Large intestine (tissue), 3 donors: ENCODE measurements around the gene TMEM128. TPM values are rescaled to one million over a fixed set of nuclear protein-coding genes. Genes with fewer than 3 reads are reported as not detected.
"Not testable (repeated sequence)": the region's sequence is repeated elsewhere in the genome, so short reads cannot be mapped to it uniquely, and the experiment has no call there.

Experiments
- DNase-seq, 2 donors: peaks; one replicate each; pipeline versions ENCODE4 v3.0.0 to v3.0.0-alpha.2; 2013
- H3K27ac ChIP-seq: one replicate; pipeline ENCODE4 v1.5.1; 2013; ENCODE audit warnings: low read length
- H3K27me3 ChIP-seq: 2 replicates; pipeline ENCODE4 v1.6.1; 2013; ENCODE audit warnings: low read length; ENCODE audit not compliant: control insufficient read depth, insufficient read depth
- H3K36me3 ChIP-seq: 2 replicates; pipeline ENCODE4 v1.6.1; 2013; ENCODE audit warnings: low read length; ENCODE audit not compliant: control insufficient read depth, insufficient read depth
- H3K4me1 ChIP-seq: one replicate; pipeline ENCODE4 v1.6.1; 2013; ENCODE audit warnings: low read length; ENCODE audit not compliant: control insufficient read depth, insufficient read depth
- H3K4me3 ChIP-seq: one replicate; pipeline ENCODE4 v1.5.1; 2013; ENCODE audit warnings: low read length
- H3K9me3 ChIP-seq: one replicate; pipeline ENCODE4 v1.6.1; 2013; ENCODE audit warnings: mild to moderate bottlenecking, low read depth, low read length, moderate library complexity; ENCODE audit not compliant: control insufficient read depth
- WGBS: methylation state at CpG from one replicate; pipeline ENCODE4 v1.1.5; 2013; ENCODE audit warnings: low lambda C conversion rate; ENCODE audit not compliant: insufficient coverage; 5-methylcytosine and 5-hydroxymethylcytosine counted together
- polyA plus RNA-seq: library from polyadenylated mRNA; unstranded; fragments of 120-200 nt; gene quantifications from one replicate; pipeline ENCODE4 v1.2.1, GENCODE V29; 2013

Gene TMEM128
- polyA plus RNA-seq, 1 donor, result 32.3 TPM

DNA sequence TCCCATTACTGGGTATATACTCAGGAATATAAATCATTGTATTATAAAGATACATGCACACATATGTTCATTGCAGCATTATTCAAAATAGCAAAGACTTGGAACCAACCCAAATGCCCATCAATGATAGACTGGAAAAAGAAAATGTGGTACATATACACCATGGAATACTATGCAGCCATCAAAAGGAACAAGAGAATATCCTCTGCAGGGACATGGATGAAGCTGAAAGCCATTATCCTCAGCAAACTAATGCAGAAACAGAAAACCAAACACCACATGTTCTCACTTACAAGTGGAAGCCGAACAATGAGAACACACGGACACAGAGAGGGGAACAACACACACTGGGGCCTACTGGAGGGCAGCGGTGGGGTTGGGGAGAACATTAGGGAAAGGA, 9.7 kb upstream of the TMEM128 start:
- not testable (repeated sequence) for H3K27ac ChIP-seq, DNase-seq, H3K27me3 ChIP-seq, H3K9me3 ChIP-seq, H3K4me3 ChIP-seq, H3K36me3 ChIP-seq, H3K4me1 ChIP-seq
- WGBS, result no CpG with 5 or more reads among the region's 3 CpGs

DNA sequence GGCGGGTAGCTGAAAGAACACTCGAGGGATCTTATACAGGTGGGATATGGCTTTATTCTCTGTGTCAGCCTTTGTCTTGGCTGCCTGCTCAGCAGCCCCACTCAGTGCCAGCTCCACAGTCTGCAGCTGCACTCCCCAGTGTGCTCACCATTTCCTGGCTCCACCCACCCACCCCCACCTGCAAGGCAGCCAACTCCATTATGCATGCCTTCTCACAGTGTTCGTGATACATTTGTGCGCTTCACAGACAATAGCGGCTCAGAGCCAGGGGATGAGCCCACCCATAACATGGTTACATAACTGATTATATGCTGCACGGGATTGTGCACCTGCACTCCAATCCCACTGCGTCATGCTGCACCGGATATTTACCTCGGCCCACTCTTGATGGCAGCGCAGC, 8.8 kb upstream of the TMEM128 start:
- WGBS, result no CpG with 5 or more reads among the region's 10 CpGs
- H3K27me3 ChIP-seq, result no peaks in the 10 kb centered on the region

DNA sequence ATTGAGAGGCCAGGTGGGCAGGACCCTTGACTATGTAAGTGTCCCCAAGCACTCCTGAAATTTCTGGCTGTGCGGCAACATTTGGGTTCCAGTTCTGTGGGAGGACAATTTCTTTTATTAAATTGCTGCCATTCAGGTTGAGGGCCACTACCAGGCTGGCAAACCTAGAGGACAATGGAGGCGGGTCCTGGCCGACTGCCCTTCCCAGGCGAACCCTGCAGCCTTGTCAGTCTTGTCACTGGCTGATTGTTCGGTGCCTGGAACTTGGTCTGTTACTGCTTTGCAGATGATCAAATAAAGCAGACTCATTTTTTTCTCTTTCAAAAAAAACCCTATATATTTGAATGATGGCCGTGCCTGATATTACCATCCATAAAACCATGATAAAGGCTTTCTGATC, 6.6 kb upstream of the TMEM128 start:
- H3K27ac ChIP-seq, result no peak overlapping the region
- H3K4me1 ChIP-seq, result peaks cover 4% of the 10 kb centered on the region
- DNase-seq, result no peak
- H3K9me3 ChIP-seq, result no peaks in the 10 kb centered on the region
- WGBS, result 25% methylated on average over 1 of the region's 6 CpGs
- H3K4me3 ChIP-seq, result no peak overlapping the region
- peaks cover 2% of the 10 kb centered on the region for H3K27me3 ChIP-seq
- no peaks in the 10 kb centered on the region for H3K36me3 ChIP-seq

More for the DNA sequence above, 8.8 kb upstream of the TMEM128 start:
- H3K4me1 ChIP-seq, result peaks cover 4% of the 10 kb centered on the region
- no peaks in the 10 kb centered on the region for H3K36me3 ChIP-seq
- H3K27ac ChIP-seq, result no peak overlapping the region
- H3K9me3 ChIP-seq, result no peaks in the 10 kb centered on the region
- no peak overlapping the region for H3K4me3 ChIP-seq
- no peak for DNase-seq

DNA sequence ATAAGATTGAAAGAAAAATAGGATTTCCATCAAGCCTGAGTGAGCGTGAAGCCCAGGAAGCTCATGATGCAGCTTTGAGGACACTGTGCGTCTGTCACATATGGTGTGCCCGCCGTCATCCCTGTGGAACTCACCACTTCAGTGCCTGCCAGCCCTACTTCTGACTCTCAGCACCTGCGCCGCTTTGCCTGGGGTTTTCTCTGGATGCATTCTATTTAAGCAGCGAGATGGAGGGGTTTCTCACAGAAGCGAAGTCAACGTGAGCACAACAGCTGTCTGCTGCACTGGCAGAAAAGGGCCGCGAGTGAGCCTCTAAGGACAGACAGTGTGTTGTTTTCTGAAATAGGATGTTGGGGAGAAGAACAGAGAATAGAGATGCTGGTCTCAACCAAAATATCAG, 6.2 kb upstream of the TMEM128 start:
- DNase-seq, result no peak
- Histone ChIP-seq H3K27me3 (peaks cover 2% of the 10 kb centered on the region), H3K36me3 (no peaks in the 10 kb centered on the region), H3K9me3 (no peaks in the 10 kb centered on the region), H3K4me3 (no peak overlapping the region), H3K27ac (no peak overlapping the region), H3K4me1 (no peaks in the 10 kb centered on the region)
- 71% methylated on average over 3 of the region's 11 CpGs for WGBS

DNA sequence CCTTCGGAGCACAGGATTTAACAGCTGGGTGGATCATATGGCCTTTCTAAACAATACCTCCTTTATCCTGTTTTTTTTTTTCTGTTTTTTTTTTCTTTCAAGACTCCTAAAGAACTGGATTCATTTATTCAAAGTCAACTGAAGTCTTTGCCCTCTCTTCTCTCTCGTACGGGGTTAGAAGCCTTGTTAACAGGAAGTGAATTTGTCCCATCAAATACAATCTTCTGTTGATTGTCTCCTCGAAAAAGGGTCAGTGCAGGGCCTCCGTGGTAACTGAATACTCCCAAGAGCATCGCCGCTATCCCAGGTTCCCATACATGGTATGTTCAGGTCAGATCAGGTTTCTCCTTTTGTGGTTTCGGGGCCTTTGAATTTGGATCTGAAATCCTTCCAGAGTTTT, 1.8 kb upstream of the TMEM128 start:
- no peak for DNase-seq
- Histone ChIP-seq H3K36me3 (peaks cover 8% of the 10 kb centered on the region), H3K27me3 (peaks cover 2% of the 10 kb centered on the region), H3K27ac (no peak overlapping the region), H3K4me3 (no peak overlapping the region), H3K4me1 (peaks cover 3% of the 10 kb centered on the region), H3K9me3 (no peaks in the 10 kb centered on the region)
- 85% methylated on average over 2 of the region's 8 CpGs for WGBS

DNA sequence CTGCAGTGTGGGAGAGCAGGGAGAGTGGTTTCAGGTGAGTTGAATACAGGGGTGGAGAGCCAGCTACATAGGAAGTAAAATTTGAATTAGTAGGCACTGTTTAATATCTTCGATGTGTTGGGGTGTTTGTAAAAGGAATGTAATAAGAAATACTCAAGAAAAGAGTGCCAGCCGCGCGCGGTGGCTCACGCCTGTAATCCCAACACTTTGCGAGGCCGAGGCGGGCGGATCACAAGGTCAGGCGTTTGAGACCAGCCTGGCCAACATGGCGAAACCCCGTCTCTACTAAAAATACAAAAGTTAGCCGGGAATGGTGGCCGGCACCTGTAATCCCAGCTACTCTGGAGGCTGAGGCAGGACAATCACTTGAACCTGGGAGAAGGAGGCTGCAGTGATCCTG, 1.3 kb upstream of the TMEM128 start:
- not testable (repeated sequence) for H3K27me3 ChIP-seq, H3K9me3 ChIP-seq, DNase-seq, H3K4me3 ChIP-seq, H3K27ac ChIP-seq, H3K4me1 ChIP-seq
- WGBS, result no CpG with 5 or more reads among the region's 15 CpGs
- H3K36me3 ChIP-seq, result peaks cover 13% of the 10 kb centered on the region

DNA sequence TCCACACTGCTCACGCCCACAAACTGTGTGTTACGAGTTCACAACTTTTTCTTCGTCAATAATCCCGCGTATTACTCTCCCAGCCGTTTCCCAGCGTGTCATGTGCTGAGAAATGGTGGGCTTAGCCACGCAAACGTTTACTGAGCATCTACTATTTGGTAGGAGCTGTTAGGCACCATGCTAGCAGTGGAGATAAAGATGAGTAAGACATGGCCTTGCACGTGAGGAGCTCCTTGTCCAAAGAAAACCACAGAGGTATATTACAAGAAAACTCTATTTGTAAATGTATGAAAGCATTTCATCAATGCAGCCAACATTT, 821 bp upstream of the TMEM128 start:
- Histone ChIP-seq H3K27me3 (peaks cover 2% of the 10 kb centered on the region), H3K4me3 (peak overlapping the region; percentile 72), H3K36me3 (peaks cover 18% of the 10 kb centered on the region), H3K27ac (peak overlapping the region; percentile 94), H3K4me1 (peaks cover 3% of the 10 kb centered on the region), H3K9me3 (no peaks in the 10 kb centered on the region)
- WGBS, result no CpG with 5 or more reads among the region's 10 CpGs
- DNase-seq, result no peak

DNA sequence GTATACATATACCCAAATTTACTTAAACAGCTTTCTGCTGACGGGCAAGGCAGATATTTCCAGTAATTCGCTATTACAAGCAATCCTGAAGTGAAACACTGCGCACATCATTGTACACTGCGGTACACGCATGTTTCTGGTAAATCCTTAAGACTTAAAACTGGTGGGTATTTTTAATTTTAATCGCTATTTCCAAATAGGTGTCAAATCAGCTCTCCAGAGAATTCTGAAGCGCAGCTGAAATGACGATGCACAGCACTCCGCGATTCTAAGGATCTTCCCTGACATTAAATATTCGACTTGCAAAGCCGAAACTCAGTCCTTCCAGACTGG, 361 bp downstream of the TMEM128 start:
- WGBS, result no CpG with 5 or more reads among the region's 12 CpGs
- Histone ChIP-seq H3K27ac (peak overlapping the region; percentile 94), H3K9me3 (no peaks in the 10 kb centered on the region)

DNA sequence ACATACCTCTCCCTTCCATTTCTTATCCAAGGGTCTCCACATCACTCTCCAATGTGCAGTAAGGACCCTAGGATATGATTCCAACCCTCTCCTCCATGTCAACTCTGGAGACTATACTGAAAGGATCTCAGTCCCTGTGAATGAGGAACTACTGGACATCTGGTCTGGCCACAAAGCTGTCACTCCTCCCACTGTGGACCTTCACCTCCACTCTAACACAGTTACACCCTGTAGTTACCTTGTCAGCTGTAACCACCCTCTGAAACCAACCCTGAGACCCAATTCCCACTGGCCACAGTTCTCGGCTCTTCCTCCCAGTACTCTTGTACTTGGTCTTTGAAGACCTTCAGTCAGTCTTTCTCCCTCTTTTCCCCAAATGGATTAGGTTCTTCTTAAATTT, 2.9 kb downstream of the TMEM128 start:
- peaks cover 3% of the 10 kb centered on the region for H3K4me1 ChIP-seq
- H3K9me3 ChIP-seq, result no peaks in the 10 kb centered on the region
- H3K4me3 ChIP-seq, result no peak overlapping the region
- H3K27me3 ChIP-seq, result no peaks in the 10 kb centered on the region
- H3K36me3 ChIP-seq, result peaks cover 45% of the 10 kb centered on the region
- peak overlapping the region; percentile 26 for H3K27ac ChIP-seq
- WGBS, result 83% methylated on average over 1 of the region's 1 CpG
- peak in 1 of 2 donors; percentile 25 for DNase-seq

More for the DNA sequence above, 361 bp downstream of the TMEM128 start:
- DNase-seq, result no peak
- Histone ChIP-seq H3K4me3 (peak overlapping the region; percentile 72), H3K4me1 (peaks cover 3% of the 10 kb centered on the region), H3K27me3 (peaks cover 2% of the 10 kb centered on the region), H3K36me3 (peaks cover 27% of the 10 kb centered on the region)

DNA sequence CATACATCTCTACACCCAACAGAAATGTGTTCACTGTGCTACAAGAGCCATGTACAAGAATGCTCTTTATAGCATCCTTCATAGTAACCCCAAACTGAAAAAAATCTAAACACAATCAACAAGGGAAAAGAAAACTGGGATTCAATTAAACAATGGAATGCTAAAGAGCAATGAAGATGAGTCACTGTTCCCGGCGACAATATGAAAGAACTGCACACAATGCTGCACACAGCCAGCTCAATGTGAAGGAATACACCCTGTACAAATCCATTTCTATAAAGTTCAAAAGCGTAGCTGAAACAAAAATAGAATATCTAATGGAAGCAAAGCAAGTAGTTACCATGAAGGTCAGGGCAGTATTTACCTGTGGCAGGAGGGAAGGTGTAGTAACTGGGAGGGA, 8.5 kb downstream of the TMEM128 start:
- not testable (repeated sequence) for DNase-seq, H3K4me3 ChIP-seq, H3K27ac ChIP-seq, H3K27me3 ChIP-seq, H3K9me3 ChIP-seq, H3K4me1 ChIP-seq
- peaks cover 43% of the 10 kb centered on the region for H3K36me3 ChIP-seq
- WGBS, result 94% methylated on average over 3 of the region's 3 CpGs

DNA sequence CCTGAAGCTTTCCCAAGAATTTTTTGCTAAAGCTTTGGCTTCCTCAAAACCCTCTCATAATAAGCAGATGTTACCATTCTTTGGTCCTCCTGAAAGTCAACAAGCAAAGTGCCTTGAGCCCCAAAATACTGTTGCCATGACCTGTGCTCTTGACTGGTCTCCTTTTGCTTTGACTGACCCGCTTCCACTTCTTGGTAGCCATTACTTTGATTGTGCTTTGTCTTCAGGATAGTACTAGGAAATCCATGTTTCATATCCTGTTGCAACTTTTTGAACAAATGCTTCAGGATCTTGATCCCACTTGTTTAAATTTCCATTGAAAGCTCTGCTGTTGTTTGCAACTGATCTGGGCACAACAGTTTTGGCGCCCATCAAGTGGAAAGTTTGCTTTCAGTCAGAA, 14.4 kb downstream of the TMEM128 start:
- Histone ChIP-seq H3K36me3 (peaks cover 2% of the 10 kb centered on the region), H3K27me3 (peaks cover 15% of the 10 kb centered on the region), H3K9me3 (no peaks in the 10 kb centered on the region), H3K4me1 (no peaks in the 10 kb centered on the region), H3K27ac (no peak overlapping the region), H3K4me3 (no peak overlapping the region)
- DNase-seq, result no peak
- 100% methylated on average over 2 of the region's 2 CpGs for WGBS
